ENCODE results near the gene ATP2C2.
"Not testable (repeated sequence)": the region's sequence is repeated elsewhere in the genome, so short reads cannot be mapped to it uniquely, and the experiment has no call there.

The ATP2C2 gene

GRCh38 chr16:84367750-84368307 lies 509 bp upstream of the ATP2C2 start:
- DNase-seq = peak; percentile 31

- DNase-seq = no peak
These were observed 767 bp downstream of the ATP2C2 start for GRCh38 chr16:84369105-84369504.

GRCh38 chr16:84369938-84370627 lies 1.7 kb downstream of the ATP2C2 start:
- DNase-seq = peak; percentile 24

DNA sequence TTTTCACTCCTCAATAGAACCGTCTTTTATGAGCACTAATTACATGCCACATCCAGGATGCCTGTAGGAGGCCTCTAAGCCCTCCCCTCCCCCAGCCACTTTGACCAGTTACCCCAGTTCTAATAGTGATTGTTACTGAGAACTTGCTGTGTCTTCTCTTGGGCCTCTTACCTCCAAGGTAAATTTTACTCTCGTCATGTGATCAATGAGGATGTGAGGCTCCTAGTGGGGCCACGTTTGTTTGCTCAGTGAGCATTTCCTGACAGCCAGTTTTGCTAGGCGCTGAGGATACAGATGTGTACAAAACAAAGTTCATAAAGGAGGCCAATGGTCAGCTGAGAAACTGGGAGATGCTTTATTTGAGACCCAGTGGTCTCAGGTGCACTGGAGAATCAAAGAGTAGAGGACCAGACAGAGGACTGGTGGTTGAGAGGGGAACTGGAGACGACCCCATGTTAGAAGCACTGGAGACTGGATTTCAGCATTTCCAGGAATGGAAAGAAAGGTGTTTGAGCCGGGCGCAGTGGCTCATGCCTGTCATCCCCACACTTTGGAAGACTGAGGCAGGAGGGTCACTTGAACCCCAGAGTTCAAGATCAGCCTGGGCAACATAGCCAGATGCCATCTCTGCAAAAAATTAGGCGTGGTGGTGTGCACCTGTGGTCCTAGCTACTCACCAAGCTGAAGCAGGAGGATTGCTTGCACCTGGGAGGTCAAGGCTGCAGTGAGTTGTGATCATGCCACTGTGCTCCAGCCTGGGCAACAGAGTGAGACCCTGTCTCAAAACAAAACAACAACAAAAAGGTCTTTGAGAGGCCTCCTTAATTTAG lies 2.6 kb downstream of the ATP2C2 start:
- no peak for DNase-seq

DNA sequence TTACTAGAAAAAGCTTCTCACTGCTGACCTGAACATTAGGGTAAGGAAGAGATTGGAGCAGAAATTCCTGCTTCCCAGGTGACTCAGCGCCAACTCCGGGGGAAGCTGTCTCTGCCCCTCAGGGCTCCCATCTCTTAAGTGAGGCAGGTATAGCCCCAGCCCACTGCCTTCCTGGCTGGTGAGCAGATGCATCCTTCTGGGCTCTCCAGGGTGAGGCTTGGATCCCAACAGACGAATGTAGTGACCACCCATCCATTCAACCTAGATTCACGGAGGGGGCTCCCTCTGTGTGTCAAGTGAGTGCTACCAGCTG lies 3.2 kb downstream of the ATP2C2 start:
- DNase-seq = no peak

DNA sequence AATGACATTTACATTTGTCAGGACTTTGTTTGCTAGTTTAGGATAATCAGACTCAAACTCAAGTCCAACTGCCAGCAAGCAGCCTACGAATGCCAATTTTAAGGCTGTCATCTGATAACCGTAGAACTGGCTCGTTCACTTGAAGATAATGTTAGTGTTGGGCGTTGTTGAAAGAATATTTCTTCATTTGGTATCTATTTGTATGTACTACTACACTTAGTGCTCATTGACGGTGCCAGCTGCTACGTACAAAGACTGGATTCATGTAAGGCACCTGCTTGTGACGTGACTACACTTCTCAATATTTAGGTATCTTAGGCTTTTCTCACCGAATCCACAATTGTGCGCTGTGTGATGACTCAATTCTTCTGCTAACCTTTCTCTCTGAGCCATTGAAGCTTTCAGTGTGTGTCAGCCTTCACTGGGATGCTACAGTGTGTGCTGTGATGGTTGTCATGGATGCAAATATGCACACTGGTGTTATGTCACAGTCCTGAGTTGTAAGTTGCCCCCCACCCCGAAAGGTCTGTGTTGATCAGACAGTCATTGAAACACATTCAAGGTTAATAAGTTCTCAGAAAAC lies 5.7 kb downstream of the ATP2C2 start:
- no peak for DNase-seq

- DNase-seq = no peak
These were observed 9.8 kb downstream of the ATP2C2 start for GRCh38 chr16:84378099-84378498.

GRCh38 chr16:84378567-84378966 lies 10.2 kb downstream of the ATP2C2 start:
- no peak for DNase-seq

- no peak for DNase-seq
These were observed 10.8 kb downstream of the ATP2C2 start for GRCh38 chr16:84379008-84379708.

GRCh38 chr16:84379709-84380362 lies 11.5 kb downstream of the ATP2C2 start:
- DNase-seq = no peak

DNA sequence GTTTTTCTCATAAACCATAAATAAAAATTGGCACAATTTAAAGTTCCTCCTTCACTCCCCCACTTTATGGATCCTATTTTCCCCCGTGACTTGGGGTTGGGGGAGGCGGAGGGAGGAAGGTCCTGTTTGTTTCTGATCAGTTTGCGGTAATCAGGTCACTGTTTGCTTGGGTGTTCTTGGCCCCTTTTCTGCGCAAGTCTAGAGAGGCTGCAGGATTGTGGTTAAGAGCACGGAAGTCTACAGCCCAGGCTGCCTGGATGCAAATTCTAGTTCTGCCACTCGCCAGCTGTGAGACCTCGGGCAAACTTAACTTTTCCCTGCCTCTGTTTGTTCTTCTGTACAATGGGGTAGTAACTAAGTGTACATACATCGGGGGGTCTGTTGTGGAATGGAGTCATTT lies 12.1 kb downstream of the ATP2C2 start:
- DNase-seq = no peak

DNA sequence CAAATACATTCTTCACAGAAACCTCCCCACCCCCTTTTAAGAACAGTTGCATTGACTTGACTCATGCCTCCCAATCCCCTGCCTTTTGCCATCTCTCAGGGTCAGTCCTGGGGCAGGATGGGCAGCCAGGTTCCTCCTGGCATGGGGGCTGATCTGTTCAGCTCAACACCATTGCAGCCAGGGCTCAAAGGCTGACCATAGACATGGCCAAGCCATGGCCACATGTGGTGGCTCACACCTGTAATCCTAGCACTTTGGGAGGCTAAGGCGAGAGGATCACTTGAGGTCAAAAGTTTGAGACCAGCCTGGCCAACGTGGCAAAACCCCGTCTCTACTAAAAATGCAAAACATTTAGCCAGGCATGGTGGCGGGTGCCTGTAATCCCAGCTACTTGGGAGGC lies 14.1 kb downstream of the ATP2C2 start:
- no peak for DNase-seq

DNA sequence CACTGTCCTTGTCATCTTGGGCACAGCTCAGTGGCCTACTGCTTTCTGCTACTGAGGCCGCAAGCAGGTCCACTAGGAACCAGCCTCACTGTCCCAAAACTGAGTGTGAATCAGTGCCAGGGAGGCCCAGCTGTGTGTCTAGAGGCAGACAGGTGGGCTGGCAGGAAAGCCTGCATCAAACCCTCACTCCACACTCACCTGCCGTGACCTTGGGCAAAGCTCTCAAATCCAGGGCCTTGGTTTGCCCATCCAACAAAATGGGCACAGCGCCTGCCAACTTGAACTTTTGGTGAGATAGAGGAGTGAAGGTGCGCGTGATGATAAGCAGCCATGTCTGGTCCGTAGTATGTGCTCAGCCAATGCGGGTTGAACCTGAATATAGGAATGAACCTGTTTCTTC lies 14.8 kb downstream of the ATP2C2 start:
- DNase-seq = no peak

DNA sequence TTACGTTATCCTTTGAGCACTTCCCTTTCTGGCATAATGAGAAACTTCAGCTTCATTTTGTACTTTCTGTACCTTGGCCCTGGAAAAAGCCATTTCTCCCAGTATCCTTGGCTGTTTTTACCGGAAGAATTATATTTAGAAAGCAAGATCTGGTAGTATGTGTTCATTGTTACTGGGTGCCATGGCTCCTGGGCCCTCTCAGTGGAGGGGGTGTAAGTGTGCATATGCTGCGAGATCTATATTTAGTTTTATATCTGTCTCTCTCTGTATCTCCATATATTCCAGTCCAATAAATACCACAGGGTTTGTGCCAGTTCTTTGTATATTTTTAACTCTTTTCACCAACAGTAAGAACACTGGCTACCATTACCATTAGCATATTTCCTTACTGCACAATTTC lies 17.7 kb downstream of the ATP2C2 start:
- DNase-seq = no peak

DNA sequence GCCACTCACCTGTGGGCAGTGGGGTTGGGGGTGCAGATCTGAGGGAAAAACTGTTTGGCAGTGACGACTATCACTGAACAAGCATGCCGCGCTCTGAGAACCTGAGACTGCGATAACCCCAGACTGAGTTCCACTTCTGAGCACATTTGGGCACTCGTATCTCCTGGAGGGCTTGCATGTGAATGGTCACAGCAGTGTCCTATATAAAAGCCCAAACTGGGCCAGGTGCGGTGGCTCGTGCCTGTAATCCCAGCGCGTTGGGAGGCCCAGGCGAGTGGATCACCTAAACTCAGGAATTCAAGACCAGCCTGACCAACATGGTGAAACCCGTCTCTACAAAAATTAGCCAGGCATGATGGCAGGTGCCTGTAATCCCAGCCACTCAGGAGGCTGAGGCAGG lies 18.7 kb downstream of the ATP2C2 start:
- DNase-seq = no peak

DNA sequence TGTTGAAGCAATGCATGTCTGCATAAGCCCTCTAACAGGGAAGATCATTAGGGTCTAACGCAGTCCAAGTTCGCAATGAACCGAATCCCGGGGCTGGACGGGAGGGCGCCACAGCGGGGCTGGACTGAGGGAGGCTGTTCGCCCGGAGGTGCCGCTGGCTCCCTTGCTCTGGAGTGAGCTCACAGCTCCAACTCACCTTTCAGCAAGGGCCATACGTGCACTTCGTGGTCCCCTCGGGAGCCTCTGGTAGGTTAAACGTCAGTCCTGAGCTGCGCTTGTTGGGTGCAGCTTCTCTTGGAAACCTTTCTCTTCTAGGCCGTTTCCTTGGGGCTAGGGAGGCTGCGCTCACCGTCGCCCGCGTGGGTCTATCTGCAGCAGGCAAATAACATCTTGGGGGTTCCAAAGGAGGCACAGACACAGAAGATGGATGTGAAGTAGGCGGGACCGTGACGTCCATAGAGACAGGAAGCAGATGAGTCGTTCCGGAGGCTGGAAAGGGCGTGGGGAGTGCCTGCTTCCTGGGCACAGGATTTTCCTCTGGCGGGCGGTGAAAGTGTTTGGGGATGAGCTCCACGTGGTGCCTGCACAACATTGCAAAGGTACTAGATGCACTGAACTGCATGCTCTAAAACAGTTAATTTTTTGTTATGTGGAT lies 21.9 kb downstream of the ATP2C2 start:
- no peak for DNase-seq

DNA sequence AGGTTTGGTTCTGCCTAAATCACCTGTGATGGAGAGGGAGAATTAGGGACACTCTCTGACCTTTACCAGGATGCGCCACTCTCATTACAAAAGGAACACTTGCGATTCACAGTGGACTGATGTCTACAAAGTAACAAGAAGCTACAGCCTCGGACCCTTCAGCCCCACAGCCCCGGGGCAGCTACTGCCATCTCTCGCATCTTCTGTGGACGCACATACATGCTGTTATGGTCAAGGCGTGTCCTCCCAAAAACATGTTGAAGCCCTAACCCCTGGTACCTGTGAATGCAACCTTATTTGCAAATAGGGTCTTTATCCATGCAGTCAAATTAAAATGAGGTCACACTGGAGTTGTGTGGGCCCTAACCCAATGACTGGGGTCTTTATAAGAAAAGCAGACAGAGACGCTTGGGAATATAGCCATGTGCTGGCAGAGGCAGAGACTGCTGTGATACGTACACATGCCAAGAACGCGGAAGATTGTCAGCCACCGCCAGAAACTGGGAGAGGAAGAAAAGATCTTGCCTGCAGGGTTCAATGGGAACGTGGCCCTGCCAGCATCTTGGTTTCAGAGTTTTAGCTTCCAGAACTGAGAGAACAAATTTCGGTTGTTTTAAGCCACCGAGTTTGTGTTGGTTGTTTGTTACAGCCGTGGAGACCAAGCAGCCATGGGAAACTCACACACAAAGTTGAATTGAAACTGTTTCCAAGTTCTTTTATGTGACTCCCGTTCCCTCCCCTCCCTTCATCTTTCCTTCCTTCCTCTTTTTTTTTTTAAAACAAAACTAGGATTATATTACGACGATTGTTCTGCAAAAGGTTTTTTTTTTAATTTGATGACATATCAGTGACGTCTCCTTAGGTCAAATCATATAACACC lies 23.1 kb downstream of the ATP2C2 start:
- no peak for DNase-seq

GRCh38 chr16:84392031-84392360 lies 23.7 kb downstream of the ATP2C2 start:
- no peak for DNase-seq

DNA sequence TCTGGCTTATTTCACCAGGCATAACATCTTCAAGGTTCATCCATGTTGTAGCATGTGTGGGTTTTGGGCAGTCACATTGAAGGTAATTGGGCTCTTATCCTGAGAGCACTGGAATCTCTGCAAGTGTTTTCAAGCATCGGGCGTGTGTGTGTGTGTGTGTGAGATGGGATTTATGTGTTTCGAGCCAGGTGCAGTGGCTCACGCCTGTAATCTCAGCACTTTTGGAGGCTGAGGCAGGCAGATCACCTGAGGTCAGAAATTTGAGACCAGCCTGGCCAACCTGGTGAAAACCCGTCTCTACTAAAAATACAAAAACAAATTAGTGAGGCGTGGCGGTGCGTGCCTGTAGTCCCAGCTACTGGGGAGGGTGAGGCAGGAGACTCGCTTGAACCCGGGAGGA lies 27.7 kb downstream of the ATP2C2 start:
- not testable (repeated sequence) for DNase-seq

GRCh38 chr16:84396537-84397008 lies 28.2 kb downstream of the ATP2C2 start:
- DNase-seq = no peak

- no peak for DNase-seq
These were observed 28.8 kb downstream of the ATP2C2 start for GRCh38 chr16:84397090-84397489.
